ENCODE measurements around the gene CCDC88A.
"Not testable (repeated sequence)": the region's sequence is repeated elsewhere in the genome, so short reads cannot be mapped to it uniquely, and the experiment has no call there.

The CCDC88A gene

GRCh38 chr2:55301277-55301676, 118.4 kb downstream of the CCDC88A start:
- DNase-seq, result no peak

- no peak for DNase-seq
Observed at GRCh38 chr2:55296393-55296792, 123.3 kb downstream of the CCDC88A start.

GRCh38 chr2:55283083-55283482, 136.6 kb downstream of the CCDC88A start:
- DNase-seq, result no peak

GRCh38 chr2:55282110-55282917, 137.3 kb downstream of the CCDC88A start:
- DNase-seq, result peak; percentile 89

GRCh38 chr2:55280851-55281546, 138.7 kb downstream of the CCDC88A start:
- DNase-seq, result not testable (repeated sequence)

GRCh38 chr2:55279859-55280424, 139.7 kb downstream of the CCDC88A start:
- not testable (repeated sequence) for DNase-seq

- DNase-seq, result not testable (repeated sequence)
Observed at GRCh38 chr2:55279214-55279835, 140.3 kb downstream of the CCDC88A start.

GRCh38 chr2:55277310-55277709, 142.3 kb downstream of the CCDC88A start:
- DNase-seq, result no peak

- DNase-seq, result not testable (repeated sequence)
Observed at GRCh38 chr2:55274346-55274745, 145.3 kb downstream of the CCDC88A start.

GRCh38 chr2:55269645-55269990, 150.0 kb downstream of the CCDC88A start:
- no peak for DNase-seq

- peak; percentile 90 for DNase-seq
Observed at GRCh38 chr2:55268907-55269644, 150.6 kb downstream of the CCDC88A start, which contains the start of gene MTIF2. TSS of gene MTIF2 (minus strand) at chr2:55269231. CDS start at chr2:55263858, 5,373 bp downstream.

GRCh38 chr2:55268288-55268906, 151.3 kb downstream of the CCDC88A start:
- no peak for DNase-seq

- not testable (repeated sequence) for DNase-seq
Observed at GRCh38 chr2:55259586-55259985, 160.1 kb downstream of the CCDC88A start.

- DNase-seq, result no peak
Observed at GRCh38 chr2:55252832-55253231, 166.8 kb downstream of the CCDC88A start.

GRCh38 chr2:55247025-55247424, 172.6 kb downstream of the CCDC88A start:
- DNase-seq, result no peak

- no peak for DNase-seq
Observed at GRCh38 chr2:55245411-55245810, 174.2 kb downstream of the CCDC88A start.

GRCh38 chr2:55242617-55243016, 177.0 kb downstream of the CCDC88A start:
- DNase-seq, result no peak

GRCh38 chr2:55241582-55241981, 178.1 kb downstream of the CCDC88A start:
- not testable (repeated sequence) for DNase-seq

- no peak for DNase-seq
Observed at GRCh38 chr2:55239656-55240222, 179.9 kb downstream of the CCDC88A start.
